ENCODE data around the gene RIMS4. TPM values are rescaled to one million over a fixed set of nuclear protein-coding genes. Genes with fewer than 3 reads are reported as not detected.

RIMS4 gene
- total and polyA plus RNA-seq, 2 donors (not counting 1 experiment from before 2014, with no cell fraction given): not detected

GRCh38 chr20:44776980-44777379 lies 33.4 kb downstream of the RIMS4 start:
- H2AFZ ChIP-seq (ENCODE audit: insufficient read depth, low read depth, low read length, poor library complexity, severe bottlenecking): no peak overlapping the region
- ChIA-PET CTCF (interaction anchor here (0.8 to 2.0 kb wide), 2 partner anchors 30 to 86 kb away, joined by 3 to 7 read pairs; no protein-coding TSS in a partner anchor), POLR2A (no interaction called here)
- H3K36me3 ChIP-seq (replicated peaks in 1 of 2; ENCODE audit: control extremely low read depth in 1 of 2, control insufficient read depth in 1 of 2, extremely low read depth in 1 of 2, insufficient read depth in 2 of 2, low read length in 1 of 2): no peaks in the 10 kb centered on the region
- H3K79me2 ChIP-seq (ENCODE audit: control insufficient read depth, insufficient read depth, low read length): no peaks in the 10 kb centered on the region
- no peak overlapping the region for H3K27ac Mint-ChIP-seq
- peaks cover 22% of the 10 kb centered on the region for H3K27me3 Mint-ChIP-seq
- peaks cover 2% of the 10 kb centered on the region for H3K9me3 Mint-ChIP-seq (ENCODE audit: insufficient read depth)
- DNase-seq: no peak
- no peak overlapping the region for H3K27ac ChIP-seq (ENCODE audit: low read length in 2 of 2)
- no peaks in the 10 kb centered on the region for H3K4me1 ChIP-seq (ENCODE audit: control insufficient read depth in 2 of 2, insufficient read depth in 2 of 2, low read length in 2 of 2)
- no peak overlapping the region for H3K9ac ChIP-seq (ENCODE audit: low read length)
- no peaks in the 10 kb centered on the region for H3K9me3 ChIP-seq (ENCODE audit: control extremely low read depth in 1 of 3, control insufficient read depth in 2 of 3, insufficient read depth in 1 of 3, low read length in 2 of 3)
- no peak overlapping the region for H3K4me3 ChIP-seq (ENCODE audit: control extremely low read depth in 1 of 5, extremely low read depth in 1 of 5, insufficient read depth in 1 of 5, low read depth in 2 of 5, low read length in 4 of 5)
- no peak overlapping the region for H3K4me3 Mint-ChIP-seq
- intact Hi-C loops (cut with micrococcal nuclease): no loop called here
- H3K4me1 Mint-ChIP-seq: no peaks in the 10 kb centered on the region
- no peaks in the 10 kb centered on the region for H4K20me1 ChIP-seq (ENCODE audit: control insufficient read depth, insufficient read depth, low read length, poor library complexity, severe bottlenecking)
- no peak for ATAC-seq (ENCODE audit: low read depth)
- WGBS (ENCODE audit: insufficient coverage): 46% methylated on average over 2 of the region's 7 CpGs
- TF ChIP-seq, protein P1, sequence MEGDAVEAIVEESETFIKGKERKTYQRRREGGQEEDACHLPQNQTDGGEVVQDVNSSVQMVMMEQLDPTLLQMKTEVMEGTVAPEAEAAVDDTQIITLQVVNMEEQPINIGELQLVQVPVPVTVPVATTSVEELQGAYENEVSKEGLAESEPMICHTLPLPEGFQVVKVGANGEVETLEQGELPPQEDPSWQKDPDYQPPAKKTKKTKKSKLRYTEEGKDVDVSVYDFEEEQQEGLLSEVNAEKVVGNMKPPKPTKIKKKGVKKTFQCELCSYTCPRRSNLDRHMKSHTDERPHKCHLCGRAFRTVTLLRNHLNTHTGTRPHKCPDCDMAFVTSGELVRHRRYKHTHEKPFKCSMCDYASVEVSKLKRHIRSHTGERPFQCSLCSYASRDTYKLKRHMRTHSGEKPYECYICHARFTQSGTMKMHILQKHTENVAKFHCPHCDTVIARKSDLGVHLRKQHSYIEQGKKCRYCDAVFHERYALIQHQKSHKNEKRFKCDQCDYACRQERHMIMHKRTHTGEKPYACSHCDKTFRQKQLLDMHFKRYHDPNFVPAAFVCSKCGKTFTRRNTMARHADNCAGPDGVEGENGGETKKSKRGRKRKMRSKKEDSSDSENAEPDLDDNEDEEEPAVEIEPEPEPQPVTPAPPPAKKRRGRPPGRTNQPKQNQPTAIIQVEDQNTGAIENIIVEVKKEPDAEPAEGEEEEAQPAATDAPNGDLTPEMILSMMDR (IDR thresholded peaks at IDR 0.05): no peak
- TF ChIP-seq EZH2 (IDR thresholded peaks at IDR 0.05; ENCODE audit: borderline replicate concordance, insufficient read depth, low read depth, low read length, poor library complexity, severe bottlenecking): no peak
- H3K4me2 ChIP-seq (replicated peaks; ENCODE audit: low read depth, low read length, poor library complexity, severe bottlenecking): no peak overlapping the region
- H3K27me3 ChIP-seq (replicated peaks in 1 of 4; ENCODE audit: control extremely low read depth in 1 of 4, control insufficient read depth in 3 of 4, insufficient read depth in 4 of 4, low read length in 3 of 4): peaks cover 0 to 10% (median 0%) of the 10 kb centered on the region in 4 experiments

- H3K9me3 Mint-ChIP-seq (ENCODE audit: insufficient read depth): no peaks in the 10 kb centered on the region
- peaks cover 5 to 9% of the 10 kb centered on the region in 2 donors for H3K4me1 ChIP-seq (ENCODE audit: control insufficient read depth in 2 of 2, insufficient read depth in 2 of 2, low read length in 2 of 2)
- H3K79me2 ChIP-seq (ENCODE audit: control insufficient read depth, insufficient read depth, low read length): no peaks in the 10 kb centered on the region
- CTCF ChIA-PET: no interaction called here
- no peak for ATAC-seq (ENCODE audit: low read depth)
- H3K4me1 Mint-ChIP-seq: peaks cover 15% of the 10 kb centered on the region
- H3K4me2 ChIP-seq (replicated peaks; ENCODE audit: low read depth, low read length, poor library complexity, severe bottlenecking): no peak overlapping the region
- H3K9me3 ChIP-seq (ENCODE audit: control extremely low read depth in 1 of 3, control insufficient read depth in 2 of 3, insufficient read depth in 1 of 3, low read length in 2 of 3): peaks cover 0 to 5% (median 0%) of the 10 kb centered on the region in 3 donors
- no peak overlapping the region for H3K4me3 ChIP-seq (ENCODE audit: control extremely low read depth in 1 of 5, extremely low read depth in 1 of 5, insufficient read depth in 1 of 5, low read depth in 2 of 5, low read length in 4 of 5)
- POLR2A ChIA-PET: no interaction called here
- no peak overlapping the region for H3K9ac ChIP-seq (ENCODE audit: low read length)
- no peak overlapping the region for H3K27ac ChIP-seq (ENCODE audit: low read length in 2 of 2)
- no peaks in the 10 kb centered on the region for H4K20me1 ChIP-seq (ENCODE audit: control insufficient read depth, insufficient read depth, low read length, poor library complexity, severe bottlenecking)
- TF ChIP-seq, protein P1 (IDR thresholded peaks at IDR 0.05): no peak
- TF ChIP-seq EZH2 (IDR thresholded peaks at IDR 0.05; ENCODE audit: borderline replicate concordance, insufficient read depth, low read depth, low read length, poor library complexity, severe bottlenecking): no peak
- 66% methylated on average over 6 of the region's 10 CpGs for WGBS (ENCODE audit: insufficient coverage)
- H2AFZ ChIP-seq (ENCODE audit: insufficient read depth, low read depth, low read length, poor library complexity, severe bottlenecking): no peak overlapping the region
- H3K4me3 Mint-ChIP-seq: no peak overlapping the region
- H3K27ac Mint-ChIP-seq: no peak overlapping the region
- no peaks in the 10 kb centered on the region for H3K36me3 ChIP-seq (replicated peaks in 1 of 2; ENCODE audit: control extremely low read depth in 1 of 2, control insufficient read depth in 1 of 2, extremely low read depth in 1 of 2, insufficient read depth in 2 of 2, low read length in 1 of 2)
- peaks cover 14% of the 10 kb centered on the region for H3K27me3 Mint-ChIP-seq
- no peak for DNase-seq
- intact Hi-C loops (cut with micrococcal nuclease): no loop called here
- peaks cover 0 to 5% (median 0%) of the 10 kb centered on the region in 4 experiments for H3K27me3 ChIP-seq (replicated peaks in 1 of 4; ENCODE audit: control extremely low read depth in 1 of 4, control insufficient read depth in 3 of 4, insufficient read depth in 4 of 4, low read length in 3 of 4)
Measured at GRCh38 chr20:44773070-44773829, 37.1 kb downstream of the RIMS4 start.

Measured in B cell (primary cell).